ENCODE results near the gene SHTN1.

SHTN1 gene

GRCh38 chr10:116866066-116866465 is 138.9 kb downstream of the SHTN1 start:
- Histone ChIP-seq H3K4me3 (no peak overlapping the region), H3K9me3 (no peaks in the 10 kb centered on the region), H3K36me3 (replicated peaks) (no peaks in the 10 kb centered on the region), H3K4me1 (no peaks in the 10 kb centered on the region), H3K27me3 (ENCODE audit: low read depth) (no peaks in the 10 kb centered on the region)
- in situ Hi-C loops (cut with MboI; ENCODE audit: low sequenced_read_pairs), result no loop called here
- DNase-seq (ENCODE audit: low spot score in 2 of 2), result no peak

GRCh38 chr10:116864436-116864835 is 140.6 kb downstream of the SHTN1 start:
- H3K4me3 ChIP-seq, result no peak overlapping the region
- H3K9me3 ChIP-seq, result no peaks in the 10 kb centered on the region
- no peak for DNase-seq (ENCODE audit: low spot score in 2 of 2)
- no peaks in the 10 kb centered on the region for H3K27me3 ChIP-seq (ENCODE audit: low read depth)
- in situ Hi-C loops (cut with MboI; ENCODE audit: low sequenced_read_pairs), result no loop called here
- H3K4me1 ChIP-seq, result no peaks in the 10 kb centered on the region
- H3K36me3 ChIP-seq (replicated peaks), result no peaks in the 10 kb centered on the region

- Histone ChIP-seq H3K4me3 (no peak overlapping the region), H3K4me1 (no peaks in the 10 kb centered on the region), H3K36me3 (replicated peaks) (no peaks in the 10 kb centered on the region), H3K27me3 (ENCODE audit: low read depth) (no peaks in the 10 kb centered on the region), H3K9me3 (no peaks in the 10 kb centered on the region)
- no peak for DNase-seq (ENCODE audit: low spot score in 2 of 2)
- in situ Hi-C loops (cut with MboI; ENCODE audit: low sequenced_read_pairs), result no loop called here
Observed at GRCh38 chr10:116861796-116862195, 143.2 kb downstream of the SHTN1 start.

- Histone ChIP-seq H3K4me1 (no peaks in the 10 kb centered on the region), H3K4me3 (no peak overlapping the region), H3K27me3 (ENCODE audit: low read depth) (no peaks in the 10 kb centered on the region), H3K9me3 (no peaks in the 10 kb centered on the region), H3K36me3 (replicated peaks) (no peaks in the 10 kb centered on the region)
- DNase-seq (ENCODE audit: low spot score in 2 of 2), result no peak
- in situ Hi-C loops (cut with MboI; ENCODE audit: low sequenced_read_pairs), result no loop called here
Observed at GRCh38 chr10:116857156-116857555, 147.8 kb downstream of the SHTN1 start.

- peaks cover 4% of the 10 kb centered on the region; the same call in 1 of the 2 replicates for H3K9me3 ChIP-seq
- H3K4me1 ChIP-seq, result no peaks in the 10 kb centered on the region
- H3K27me3 ChIP-seq (ENCODE audit: low read depth), result no peaks in the 10 kb centered on the region
- no peak for DNase-seq (ENCODE audit: low spot score in 2 of 2)
- in situ Hi-C loops (cut with MboI; ENCODE audit: low sequenced_read_pairs), result no loop called here
- H3K36me3 ChIP-seq (replicated peaks), result no peaks in the 10 kb centered on the region
- no peak overlapping the region for H3K4me3 ChIP-seq
Observed at GRCh38 chr10:116853701-116854100, 151.3 kb downstream of the SHTN1 start.

GRCh38 chr10:116853287-116853686 is 151.7 kb downstream of the SHTN1 start:
- Histone ChIP-seq H3K36me3 (replicated peaks) (no peaks in the 10 kb centered on the region), H3K4me3 (no peak overlapping the region)

GRCh38 chr10:116852246-116852645 is 152.7 kb downstream of the SHTN1 start:
- in situ Hi-C loops (cut with MboI; ENCODE audit: low sequenced_read_pairs), result no loop called here
- Histone ChIP-seq H3K4me3 (no peak overlapping the region), H3K4me1 (no peaks in the 10 kb centered on the region), H3K27me3 (ENCODE audit: low read depth) (no peaks in the 10 kb centered on the region), H3K9me3 (peaks cover 4% of the 10 kb centered on the region; the same call in 1 of the 2 replicates), H3K36me3 (replicated peaks) (no peaks in the 10 kb centered on the region)
- no peak for DNase-seq (ENCODE audit: low spot score in 2 of 2)

More at GRCh38 chr10:116853287-116853686, 151.7 kb downstream of the SHTN1 start:
- in situ Hi-C loops (cut with MboI; ENCODE audit: low sequenced_read_pairs), result no loop called here
- Histone ChIP-seq H3K27me3 (ENCODE audit: low read depth) (no peaks in the 10 kb centered on the region), H3K9me3 (peaks cover 4% of the 10 kb centered on the region; the same call in 1 of the 2 replicates), H3K4me1 (no peaks in the 10 kb centered on the region)
- no peak for DNase-seq (ENCODE audit: low spot score in 2 of 2)

- Histone ChIP-seq H3K4me3 (no peak overlapping the region), H3K27me3 (ENCODE audit: low read depth) (no peaks in the 10 kb centered on the region), H3K4me1 (no peaks in the 10 kb centered on the region), H3K36me3 (replicated peaks) (no peaks in the 10 kb centered on the region), H3K9me3 (peaks cover 4% of the 10 kb centered on the region; the same call in 1 of the 2 replicates)
- DNase-seq (ENCODE audit: low spot score in 2 of 2), result no peak
- in situ Hi-C loops (cut with MboI; ENCODE audit: low sequenced_read_pairs), result no loop called here
Observed at GRCh38 chr10:116850058-116850611, 154.9 kb downstream of the SHTN1 start.

GRCh38 chr10:116849248-116850057 is 155.5 kb downstream of the SHTN1 start, which contains the start of gene ENO4:
TSS of gene ENO4 (plus strand) at chr10:116849499. CDS start at chr10:116849567, 68 bp downstream.
- DNase-seq (ENCODE audit: low spot score in 2 of 2), result peak in 1 of 2 experiments; percentile 11
- Histone ChIP-seq H3K9me3 (peaks cover 4% of the 10 kb centered on the region; the same call in 1 of the 2 replicates), H3K36me3 (replicated peaks) (no peaks in the 10 kb centered on the region), H3K27me3 (ENCODE audit: low read depth) (no peaks in the 10 kb centered on the region), H3K4me1 (no peaks in the 10 kb centered on the region), H3K4me3 (no peak within 1 kb of the TSS)
- in situ Hi-C loops (cut with MboI; ENCODE audit: low sequenced_read_pairs), result no loop called here

GRCh38 chr10:116848944-116849247 is 156.1 kb downstream of the SHTN1 start:
- H3K4me1 ChIP-seq, result no peaks in the 10 kb centered on the region
- H3K36me3 ChIP-seq (replicated peaks), result no peaks in the 10 kb centered on the region
- peaks cover 4% of the 10 kb centered on the region; the same call in 1 of the 2 replicates for H3K9me3 ChIP-seq
- no peak overlapping the region for H3K4me3 ChIP-seq
- DNase-seq (ENCODE audit: low spot score in 2 of 2), result no peak
- H3K27me3 ChIP-seq (ENCODE audit: low read depth), result no peaks in the 10 kb centered on the region
- in situ Hi-C loops (cut with MboI; ENCODE audit: low sequenced_read_pairs), result no loop called here

GRCh38 chr10:116848032-116848943 is 156.7 kb downstream of the SHTN1 start:
- in situ Hi-C loops (cut with MboI; ENCODE audit: low sequenced_read_pairs), result no loop called here
- H3K4me1 ChIP-seq, result no peaks in the 10 kb centered on the region

GRCh38 chr10:116845823-116846222 is 159.2 kb downstream of the SHTN1 start:
- H3K4me3 ChIP-seq, result no peak overlapping the region
- no peaks in the 10 kb centered on the region for H3K27me3 ChIP-seq (ENCODE audit: low read depth)
- in situ Hi-C loops (cut with MboI; ENCODE audit: low sequenced_read_pairs), result no loop called here

More at GRCh38 chr10:116848032-116848943, 156.7 kb downstream of the SHTN1 start:
- no peaks in the 10 kb centered on the region for H3K27me3 ChIP-seq (ENCODE audit: low read depth)
- no peaks in the 10 kb centered on the region for H3K36me3 ChIP-seq (replicated peaks)
- H3K4me3 ChIP-seq, result no peak overlapping the region
- peaks cover 4% of the 10 kb centered on the region; the same call in 1 of the 2 replicates for H3K9me3 ChIP-seq
- DNase-seq (ENCODE audit: low spot score in 2 of 2), result no peak

GRCh38 chr10:116840389-116841075 is 164.5 kb downstream of the SHTN1 start:
- H3K9me3 ChIP-seq, result no peaks in the 10 kb centered on the region
- no peak for DNase-seq (ENCODE audit: low spot score in 2 of 2)
- no peaks in the 10 kb centered on the region for H3K36me3 ChIP-seq (replicated peaks)
- no peak overlapping the region for H3K4me3 ChIP-seq
- no peaks in the 10 kb centered on the region for H3K27me3 ChIP-seq (ENCODE audit: low read depth)
- peaks cover 5% of the 10 kb centered on the region; the same call in 1 of the 2 replicates for H3K4me1 ChIP-seq
- in situ Hi-C loops (cut with MboI; ENCODE audit: low sequenced_read_pairs), result no loop called here

More at GRCh38 chr10:116845823-116846222, 159.2 kb downstream of the SHTN1 start:
- peaks cover 4% of the 10 kb centered on the region; the same call in 1 of the 2 replicates for H3K9me3 ChIP-seq
- H3K4me1 ChIP-seq, result no peaks in the 10 kb centered on the region
- DNase-seq (ENCODE audit: low spot score in 2 of 2), result no peak
- no peaks in the 10 kb centered on the region for H3K36me3 ChIP-seq (replicated peaks)
